GM12874 (cell line): ENCODE results near the gene STYXL1.

Experiments
- CTCF ChIP-seq: IDR thresholded peaks from 2 replicates; pipeline ENCODE4 v1.5.1; 2011; ENCODE audit warnings: low read depth, mild to moderate bottlenecking, control low read depth, low read length, moderate library complexity; ENCODE audit not compliant: insufficient read depth

STYXL1 gene

DNA sequence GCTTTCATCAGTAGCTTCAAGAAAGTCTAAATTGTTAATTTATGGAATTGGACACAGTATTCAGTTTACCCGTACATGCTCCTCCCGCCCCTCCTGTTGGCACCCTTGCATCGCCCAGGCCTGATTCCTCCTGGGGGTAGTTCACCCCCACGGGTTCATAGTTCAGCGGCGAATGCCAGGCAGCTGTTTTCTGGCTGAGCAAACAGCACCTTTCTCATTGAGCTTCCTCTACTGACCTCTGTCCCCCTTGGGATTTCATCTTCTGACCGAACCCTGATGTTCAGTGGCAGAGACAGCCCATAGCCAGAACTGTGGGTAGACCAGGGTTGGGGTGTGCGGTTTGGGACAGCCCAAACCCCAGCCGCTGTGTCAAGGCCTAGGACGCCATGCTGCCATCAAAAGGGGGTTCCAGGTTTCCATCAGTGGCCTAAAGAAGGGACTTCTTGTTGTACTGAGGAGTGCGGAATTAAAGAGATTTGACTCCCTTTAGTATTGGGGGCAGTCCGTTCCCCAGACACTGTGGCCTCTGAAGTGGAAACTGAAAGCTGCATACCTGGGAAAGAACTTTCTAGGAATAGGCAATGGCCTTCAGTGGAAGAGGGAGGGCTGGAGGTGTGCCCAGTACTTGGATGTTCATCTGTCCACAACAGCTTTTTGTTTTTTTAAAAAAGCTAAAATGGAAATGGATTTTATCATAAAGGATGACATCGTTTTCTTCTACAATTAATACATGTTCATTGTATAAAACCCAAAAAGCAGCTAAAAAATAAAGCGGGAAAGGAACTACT is 19.1 kb upstream of the STYXL1 start:
- TF ChIP-seq CTCF, result no peak

DNA sequence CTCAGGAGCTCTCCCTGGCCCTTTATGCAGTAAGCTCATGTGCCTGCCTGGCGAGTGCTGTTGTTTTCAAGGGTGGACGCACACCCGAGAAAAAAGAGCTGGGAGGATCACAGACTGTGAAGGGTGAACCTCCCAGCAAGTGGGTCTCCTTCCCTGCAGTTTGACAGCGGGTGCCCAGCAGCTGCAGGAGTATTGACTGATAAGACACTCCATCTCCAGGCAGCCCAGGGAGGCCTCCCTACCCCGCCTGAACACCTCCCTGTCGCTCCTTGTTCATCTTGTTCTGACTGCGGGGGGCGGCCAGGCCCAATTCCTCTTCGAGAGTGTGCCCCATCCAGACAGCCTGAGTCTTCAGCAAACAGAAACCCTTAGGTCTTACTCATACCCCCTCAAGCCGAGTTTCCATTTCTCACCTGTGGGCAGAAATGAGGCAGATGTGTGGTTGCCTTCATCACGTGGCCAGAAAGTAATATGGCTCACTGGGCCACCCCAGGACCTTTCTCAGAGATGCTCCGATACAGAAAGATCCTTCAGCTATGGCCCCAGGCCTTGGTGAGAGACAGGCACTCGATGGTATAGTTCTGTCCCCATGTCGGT is 17.3 kb upstream of the STYXL1 start:
- TF ChIP-seq CTCF, result no peak

- TF ChIP-seq CTCF, result no peak
Observed at GRCh38 chr7:76064208-76064970, 16.6 kb upstream of the STYXL1 start.

GRCh38 chr7:76063525-76063924 is 15.7 kb upstream of the STYXL1 start:
- TF ChIP-seq CTCF, result no peak

DNA sequence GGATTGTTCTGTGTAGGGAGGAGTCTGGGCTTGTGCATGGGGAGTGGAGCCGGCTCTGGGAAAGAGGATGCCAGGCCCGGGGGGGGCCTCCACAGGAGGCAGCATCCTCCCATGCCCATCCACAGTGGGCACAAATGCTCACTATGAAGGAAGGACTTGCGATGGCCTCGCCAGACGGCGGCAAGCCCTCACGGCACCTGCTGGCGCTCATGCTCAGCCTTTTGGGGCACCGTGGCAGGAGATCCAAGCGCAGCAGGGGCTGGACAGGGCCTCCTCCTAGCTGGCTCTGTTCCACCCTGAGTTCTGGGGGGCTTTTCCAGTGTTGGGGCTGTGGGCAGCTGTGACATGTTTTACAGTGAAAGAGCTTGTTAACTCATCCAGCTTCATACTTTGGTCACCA is 15.3 kb upstream of the STYXL1 start:
- TF ChIP-seq CTCF, result no peak

DNA sequence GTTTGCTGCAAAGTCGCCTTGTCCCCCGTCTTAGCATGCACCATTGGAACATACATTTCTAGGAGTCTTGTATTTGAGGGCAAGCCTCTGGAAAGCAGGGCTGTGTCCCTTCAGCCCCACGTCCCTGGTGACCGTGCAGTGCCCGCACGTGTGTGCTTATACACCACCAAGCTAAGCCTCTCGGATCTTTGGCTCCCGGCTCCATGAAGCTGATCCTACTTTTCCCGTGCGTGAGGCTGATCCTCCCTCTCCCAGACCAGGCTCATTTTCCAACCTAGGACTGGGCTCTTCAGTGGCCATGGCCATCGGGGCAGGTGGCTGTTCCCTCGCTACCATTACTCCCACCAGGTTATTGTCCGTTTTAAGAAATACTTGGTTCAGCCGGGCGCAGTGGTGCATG is 14.5 kb upstream of the STYXL1 start:
- TF ChIP-seq CTCF, result no peak

DNA sequence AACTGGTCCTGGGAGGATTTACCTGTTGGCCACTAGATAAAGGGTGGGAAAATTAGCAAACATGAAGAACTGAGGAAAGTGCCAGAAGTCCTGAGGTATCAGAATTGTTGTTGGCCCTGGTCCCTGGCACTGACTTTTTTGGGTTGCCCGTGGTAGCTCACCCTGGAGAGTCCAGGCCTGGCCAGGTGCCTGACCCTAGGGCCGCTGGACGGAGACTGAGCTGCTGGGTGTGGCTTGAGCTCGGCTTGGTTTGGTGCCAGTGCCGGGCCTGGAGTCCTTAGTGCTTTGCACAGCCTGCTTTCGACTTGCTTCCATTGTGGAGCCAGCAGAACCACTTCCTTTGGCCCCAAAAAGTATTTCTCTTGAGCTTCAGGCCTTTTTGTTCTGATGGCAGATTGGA is 13.0 kb upstream of the STYXL1 start:
- TF ChIP-seq CTCF, result no peak
